Karpas-422 (cell line): ENCODE data around the gene PLEKHG2. TPM values are rescaled to one million over a fixed set of nuclear protein-coding genes. Genes with fewer than 3 reads are reported as not detected.

Source experiments
- DNase-seq: peaks from one replicate; pipeline ENCODE4 v3.0.0-alpha.2; 2015
- H2AFZ ChIP-seq: fragments of 200-600 bp; sonication (generic); 2 replicates; pipeline ENCODE4 v1.6.1; 2014; ENCODE audit warnings: antibody characterized with exemption, low read length, mixed read lengths
- H3K27ac ChIP-seq: fragments of 200-600 bp; sonication (generic); 2 replicates; pipeline ENCODE4 v1.5.1; 2014; ENCODE audit warnings: mild to moderate bottlenecking, low read length, moderate library complexity
- H3K27me3 ChIP-seq: fragments of 200-600 bp; sonication (generic); 2 replicates; pipeline ENCODE4 v1.6.1; 2014; ENCODE audit warnings: low read length, mixed read lengths
- H3K36me3 ChIP-seq: fragments of 200-600 bp; sonication (generic); 2 replicates; pipeline ENCODE4 v1.6.1; 2014; ENCODE audit warnings: low read length, mixed read lengths; ENCODE audit not compliant: insufficient read depth
- H3K4me1 ChIP-seq: fragments of 200-600 bp; sonication (generic); 2 replicates; pipeline ENCODE4 v1.6.1; 2014; ENCODE audit warnings: mild to moderate bottlenecking, low read length, mixed read lengths
- H3K4me2 ChIP-seq: fragments of 200-600 bp; sonication (generic); 2 replicates; pipeline ENCODE4 v1.6.1; 2014; ENCODE audit warnings: low read length, low read depth, mild to moderate bottlenecking; ENCODE audit not compliant: poor library complexity, severe bottlenecking
- H3K4me3 ChIP-seq: fragments of 200-600 bp; sonication (generic); 2 replicates; pipeline ENCODE4 v1.5.1; 2014; ENCODE audit warnings: mild to moderate bottlenecking, antibody characterized with exemption, low read length, mixed read lengths
- H3K79me2 ChIP-seq: fragments of 200-600 bp; sonication (generic); 2 replicates; pipeline ENCODE4 v1.6.1; 2014; ENCODE audit warnings: mild to moderate bottlenecking, low read length, mixed read lengths
- H3K9ac ChIP-seq: fragments of 200-600 bp; sonication (generic); 2 replicates; pipeline ENCODE4 v1.6.0; 2014; ENCODE audit warnings: low read length
- H3K9me2 ChIP-seq: fragments of 200-600 bp; sonication (generic), shearing (Covaris generic); replicated peaks from 2 replicates; pipeline ENCODE4 v1.6.0; 2014; ENCODE audit warnings: mild to moderate bottlenecking, low read length, moderate library complexity; ENCODE audit not compliant: insufficient read depth
- H3K9me3 ChIP-seq: fragments of 300-700, 200-600 bp; sonication (generic); 2 replicates; pipeline ENCODE4 v1.6.1; 2014; ENCODE audit warnings: low read length, mixed read lengths
- H4K20me1 ChIP-seq: fragments of 200-600 bp; sonication (generic); 2 replicates; pipeline ENCODE4 v1.6.1; 2014; ENCODE audit warnings: mild to moderate bottlenecking, antibody characterized with exemption, low read length, low read depth; ENCODE audit not compliant: insufficient read depth
- total RNA-seq: library from RNA; depleted of rRNA; stranded (reverse); fragments of >200 nt; shearing (Covaris generic); gene quantifications from 2 replicates; pipeline ENCODE4 v1.2.3, GENCODE V29; 2014; ENCODE audit warnings: low replicate concordance

PLEKHG2 gene
- total RNA-seq, 1 experiment from 2014 or later, result 19.0 TPM

DNA sequence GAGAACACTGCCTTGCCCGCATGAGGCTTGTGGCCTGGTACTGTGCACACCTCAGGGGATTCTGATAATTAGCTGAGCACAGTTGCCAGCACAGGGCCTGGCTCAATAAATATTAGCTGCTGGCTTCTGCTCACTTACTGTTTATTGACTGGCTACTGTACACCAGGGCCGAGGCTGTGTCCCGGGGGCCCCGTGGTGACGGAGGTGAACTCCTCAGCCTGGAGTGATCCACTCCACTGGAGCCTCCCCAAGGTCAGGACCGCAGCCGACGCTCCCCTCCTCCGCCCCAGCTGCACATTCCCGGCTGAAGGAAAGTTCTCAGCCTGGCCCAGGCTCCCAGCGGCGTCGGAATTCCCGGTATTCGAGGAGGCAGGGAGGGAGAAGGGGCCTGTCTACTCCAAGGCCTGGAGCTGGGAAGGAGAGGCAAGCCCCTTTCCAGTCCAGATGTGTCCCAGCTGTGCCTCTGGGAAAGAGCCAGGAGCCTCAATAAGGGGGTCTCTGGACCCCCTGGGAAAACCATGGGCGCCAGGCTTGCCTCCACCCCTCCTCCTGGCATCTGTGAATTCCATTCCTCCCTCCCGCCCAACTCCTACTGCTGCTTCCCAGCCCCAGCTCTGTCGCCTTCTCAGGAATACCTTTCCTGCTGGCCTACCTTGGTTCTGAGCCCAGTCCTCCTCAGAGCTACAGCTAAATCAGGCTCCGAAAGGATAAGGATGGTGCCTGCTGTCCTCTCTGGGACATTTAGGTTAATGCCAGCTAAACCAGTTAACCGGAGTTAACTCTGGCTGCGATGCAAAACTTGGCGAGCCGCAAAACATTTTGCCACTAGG is 16.0 kb downstream of the PLEKHG2 start:
- H3K4me3 ChIP-seq, result no peak overlapping the region
- H3K4me1 ChIP-seq, result peaks cover 1% of the 10 kb centered on the region
- no peak overlapping the region for H3K4me2 ChIP-seq
- no peaks in the 10 kb centered on the region for H3K9me3 ChIP-seq
- no peaks in the 10 kb centered on the region for H3K9me2 ChIP-seq
- H3K9ac ChIP-seq, result no peak overlapping the region
- DNase-seq, result peak; percentile 53
- peaks cover under 1% of the 10 kb centered on the region; the same call in 1 of the 2 replicates for H3K79me2 ChIP-seq
- H4K20me1 ChIP-seq, result peaks cover 5% of the 10 kb centered on the region
- no peak overlapping the region for H2AFZ ChIP-seq
- peaks cover 9% of the 10 kb centered on the region for H3K36me3 ChIP-seq
- no peaks in the 10 kb centered on the region for H3K27me3 ChIP-seq
- no peak overlapping the region for H3K27ac ChIP-seq

DNA sequence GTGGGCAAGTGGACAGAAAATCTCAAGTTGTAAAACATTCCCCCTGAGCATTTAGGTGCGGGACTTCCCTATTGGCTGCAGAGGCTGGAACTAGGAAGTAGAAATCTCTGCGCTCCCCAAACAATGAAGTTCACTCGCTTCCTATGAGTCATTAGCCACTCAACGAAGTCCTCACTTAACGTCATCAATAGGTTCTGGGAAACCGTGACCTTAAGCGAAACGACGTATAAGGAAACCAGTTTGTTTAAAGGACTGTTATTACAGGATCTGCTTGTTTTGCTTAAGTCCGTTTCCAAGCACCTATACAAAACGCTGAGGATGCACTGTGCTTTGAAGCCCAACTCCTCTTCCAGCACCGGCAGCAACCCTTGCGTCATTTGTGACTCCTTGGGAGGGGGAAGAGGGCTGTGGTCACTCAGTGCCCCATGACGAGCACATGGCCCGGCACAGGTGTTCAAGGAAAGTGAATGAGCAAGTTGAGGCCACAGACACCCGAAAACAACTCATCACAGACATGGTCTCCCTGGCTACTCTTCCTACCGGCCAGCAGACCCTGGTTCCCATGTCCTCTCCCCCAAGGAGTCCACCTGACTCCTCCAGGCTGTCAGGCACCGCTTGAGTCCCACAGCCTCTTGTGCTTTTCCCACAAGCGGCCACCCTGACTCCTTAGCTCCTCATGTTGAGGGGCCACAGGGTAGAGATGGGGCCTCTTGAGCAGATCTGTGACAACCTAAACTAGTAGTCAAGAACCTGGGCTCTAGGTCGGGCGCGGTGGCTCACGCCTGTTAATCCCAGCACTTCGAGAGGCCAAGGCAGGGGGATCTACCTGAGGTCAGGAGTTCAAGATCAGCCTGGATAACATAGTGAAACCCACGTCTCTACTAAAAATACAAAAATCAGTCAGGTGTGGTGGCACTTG is 18.5 kb downstream of the PLEKHG2 start:
- Histone ChIP-seq H3K27me3 (no peaks in the 10 kb centered on the region), H3K4me2 (no peak overlapping the region), H3K9me3 (no peaks in the 10 kb centered on the region), H3K27ac (peak overlapping the region; percentile 30), H4K20me1 (peaks cover 19% of the 10 kb centered on the region), H2AFZ (no peak overlapping the region), H3K4me3 (no peak overlapping the region), H3K79me2 (peaks cover 24% of the 10 kb centered on the region), H3K9ac (no peak overlapping the region), H3K36me3 (peaks cover 25% of the 10 kb centered on the region), H3K9me2 (no peaks in the 10 kb centered on the region), H3K4me1 (peaks cover 16% of the 10 kb centered on the region)
- peak; percentile 80 for DNase-seq

DNA sequence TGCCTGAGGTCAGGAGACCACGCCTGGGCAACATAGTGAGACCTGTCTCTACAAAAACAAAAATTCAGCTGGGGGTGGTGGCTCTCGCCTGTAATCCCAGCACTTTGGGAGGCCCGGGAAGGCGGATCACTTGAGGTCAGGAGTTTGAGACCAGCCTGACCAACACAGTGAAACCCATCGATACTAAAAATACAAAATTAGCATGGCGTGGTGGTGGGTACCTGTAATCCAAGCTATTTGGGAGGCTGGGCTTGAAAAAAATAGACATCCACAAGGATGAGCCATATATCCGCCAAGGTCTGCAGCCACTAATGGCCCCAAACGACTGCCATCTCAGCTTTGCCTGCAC is 20.2 kb downstream of the PLEKHG2 start:
- DNase-seq, result no peak
- Histone ChIP-seq H4K20me1 (peaks cover 19% of the 10 kb centered on the region), H3K4me3 (no peak overlapping the region), H3K36me3 (peaks cover 25% of the 10 kb centered on the region), H3K9me3 (no peaks in the 10 kb centered on the region), H2AFZ (no peak overlapping the region), H3K4me1 (peaks cover 24% of the 10 kb centered on the region), H3K9me2 (no peaks in the 10 kb centered on the region), H3K4me2 (no peak overlapping the region), H3K9ac (no peak overlapping the region), H3K27ac (no peak overlapping the region), H3K79me2 (peaks cover 29% of the 10 kb centered on the region), H3K27me3 (no peaks in the 10 kb centered on the region)

DNA sequence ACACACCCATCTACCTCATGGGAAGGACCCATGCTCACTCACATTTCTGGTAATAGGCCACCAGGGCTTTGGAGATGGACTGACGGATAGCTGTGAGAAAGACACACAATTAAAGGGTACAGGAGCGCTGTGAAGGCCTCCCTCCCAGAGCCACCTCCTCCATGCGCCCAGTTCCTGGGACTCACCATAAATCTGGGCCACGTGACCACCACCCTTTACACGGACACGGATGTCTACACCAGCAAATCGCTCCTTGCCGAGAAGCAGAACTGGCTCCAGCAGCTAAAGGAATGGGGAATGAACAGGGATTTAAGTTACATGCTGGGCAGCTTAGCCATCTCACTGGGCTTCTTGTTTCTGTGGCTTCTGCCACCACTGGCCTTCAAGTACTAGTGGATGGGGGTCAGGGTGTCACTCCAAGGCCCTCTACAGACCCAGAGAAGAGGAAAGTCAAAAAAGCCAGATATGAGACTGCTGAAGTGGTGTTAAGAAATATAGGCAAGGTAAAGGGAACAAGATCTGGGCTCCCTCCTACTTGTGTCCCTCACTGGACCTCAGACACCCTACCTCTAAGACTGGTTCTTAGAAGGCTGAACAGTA is 21.1 kb downstream of the PLEKHG2 start:
- peaks cover 19% of the 10 kb centered on the region for H4K20me1 ChIP-seq
- peaks cover 25% of the 10 kb centered on the region for H3K36me3 ChIP-seq
- H3K4me2 ChIP-seq, result peak overlapping the region; percentile 76
- peak overlapping the region; percentile 100; the same call in 1 of the 2 replicates for H3K9ac ChIP-seq
- H3K27me3 ChIP-seq, result no peaks in the 10 kb centered on the region
- peaks cover 29% of the 10 kb centered on the region for H3K79me2 ChIP-seq
- H3K4me1 ChIP-seq, result peaks cover 24% of the 10 kb centered on the region
- no peaks in the 10 kb centered on the region for H3K9me2 ChIP-seq
- no peak for DNase-seq
- H2AFZ ChIP-seq, result no peak overlapping the region
- H3K27ac ChIP-seq, result no peak overlapping the region; the same call in 1 of the 2 replicates
- 0 out of 2 replicates have a peak overlapping the region, but pooled peaks have one; percentile 99 for H3K4me3 ChIP-seq
- no peaks in the 10 kb centered on the region for H3K9me3 ChIP-seq

DNA sequence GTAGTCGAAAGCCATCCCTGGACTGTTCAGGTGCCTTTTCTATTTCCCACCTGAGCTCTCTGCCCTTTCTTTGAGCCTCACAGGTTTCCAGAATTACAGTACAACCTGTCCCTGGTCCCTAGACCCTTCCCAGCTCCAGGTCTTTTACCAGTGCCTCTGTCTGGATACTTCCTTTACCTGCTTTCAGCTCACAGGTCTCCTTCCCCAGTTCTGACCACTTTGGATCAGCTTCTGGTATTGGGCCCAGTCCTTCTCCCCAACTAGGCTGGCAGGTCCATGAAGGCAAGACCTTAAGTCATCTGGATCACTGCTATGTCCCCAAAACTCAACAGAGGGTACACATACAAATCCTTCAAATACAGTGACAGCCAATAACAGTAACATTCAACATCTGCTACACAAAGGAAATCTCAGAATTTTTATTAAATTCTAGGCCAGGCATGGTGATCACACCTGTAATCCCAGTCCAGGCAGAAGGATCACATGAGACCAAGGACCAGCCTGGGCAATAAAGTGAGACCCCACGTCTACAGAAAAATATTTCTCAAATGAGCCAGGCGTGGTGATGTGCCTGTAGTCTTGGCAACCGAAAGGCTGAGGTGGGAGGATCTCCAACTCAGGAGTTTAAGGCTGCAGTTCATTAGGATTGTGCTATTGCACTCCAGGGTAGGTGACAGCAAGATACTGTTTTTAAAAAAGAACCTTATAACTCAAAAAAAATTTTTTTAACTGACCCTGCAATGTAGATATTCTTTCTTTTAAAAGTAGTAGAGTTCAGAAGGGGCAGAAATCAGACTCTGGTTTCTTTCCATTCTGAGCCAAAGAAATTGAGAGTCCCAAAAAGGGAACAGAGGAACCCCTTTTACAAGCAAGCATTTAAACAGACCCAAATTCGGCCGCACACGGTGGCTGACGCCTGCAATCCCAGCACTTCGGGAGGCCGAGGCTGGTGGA is 21.9 kb downstream of the PLEKHG2 start:
- peaks cover 26% of the 10 kb centered on the region for H3K4me1 ChIP-seq
- peak overlapping the region; percentile 76 for H3K4me2 ChIP-seq
- H2AFZ ChIP-seq, result no peak overlapping the region
- peak overlapping the region; percentile 99 for H3K4me3 ChIP-seq
- H3K36me3 ChIP-seq, result peaks cover 25% of the 10 kb centered on the region
- DNase-seq, result no peak
- peak overlapping the region; percentile 83 for H3K27ac ChIP-seq
- H3K79me2 ChIP-seq, result peaks cover 29% of the 10 kb centered on the region
- H3K9me3 ChIP-seq, result no peaks in the 10 kb centered on the region
- peaks cover 19% of the 10 kb centered on the region for H4K20me1 ChIP-seq
- H3K9ac ChIP-seq, result peak overlapping the region; percentile 100
- no peaks in the 10 kb centered on the region for H3K9me2 ChIP-seq
- H3K27me3 ChIP-seq, result no peaks in the 10 kb centered on the region

DNA sequence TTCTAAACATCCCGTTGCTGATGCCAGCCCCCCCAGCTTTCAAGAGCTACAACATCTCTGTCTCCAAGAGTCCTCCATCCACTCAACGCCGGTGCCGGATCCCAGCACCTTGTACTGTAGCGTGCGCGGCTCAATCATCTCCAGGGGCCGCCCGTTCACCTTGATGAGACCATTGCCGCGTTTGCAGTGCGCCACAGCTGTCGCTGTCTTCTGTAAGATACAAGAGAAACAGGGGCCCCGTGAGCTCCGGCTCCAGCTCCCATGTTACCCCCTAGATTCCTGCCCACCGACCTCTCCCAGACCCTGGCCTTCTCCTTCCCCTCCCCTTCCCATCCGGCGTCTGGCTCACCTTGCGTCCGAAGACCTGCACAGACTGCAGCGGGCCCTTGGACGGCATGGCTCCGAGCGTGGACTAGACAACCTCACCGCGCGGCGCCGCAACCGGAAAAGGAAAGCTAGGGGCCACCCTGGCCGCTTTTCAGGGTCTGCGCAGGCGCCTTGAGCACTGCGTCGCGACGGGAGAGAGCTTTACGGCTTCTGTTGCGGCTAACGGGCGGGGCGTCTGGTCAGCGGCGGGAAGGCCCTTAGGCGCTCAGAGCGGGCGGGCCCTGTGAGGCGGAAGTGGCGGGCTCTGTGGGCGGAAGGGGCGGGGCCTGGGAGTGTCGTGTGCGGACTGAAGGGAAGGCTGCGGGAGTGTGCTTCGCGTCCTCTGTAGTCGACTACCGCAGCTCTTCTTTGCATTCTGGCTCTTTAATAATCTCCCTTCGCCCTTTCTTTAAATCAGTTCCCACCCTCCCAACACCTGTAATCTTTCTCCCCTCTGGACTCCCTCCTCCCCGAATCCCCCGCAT is 23.3 kb downstream of the PLEKHG2 start, which contains the start of gene RPS16:
Gene RPS16, minus strand, starts transcription at position 451 of the 851 bp plus-strand sequence. Its CDS starts 54 bp downstream, at position 397.
- peaks cover 19% of the 10 kb centered on the region for H4K20me1 ChIP-seq
- H3K27ac ChIP-seq, result peak within 1 kb of the TSS; percentile 90
- DNase-seq, result peak; percentile 100
- H3K4me2 ChIP-seq, result peak within 1 kb of the TSS; percentile 100
- peaks cover 29% of the 10 kb centered on the region for H3K79me2 ChIP-seq
- H2AFZ ChIP-seq, result no peak within 1 kb of the TSS
- peaks cover 40% of the 10 kb centered on the region for H3K4me1 ChIP-seq
- H3K36me3 ChIP-seq, result peaks cover 25% of the 10 kb centered on the region
- H3K27me3 ChIP-seq, result no peaks in the 10 kb centered on the region
- H3K4me3 ChIP-seq, result peak within 1 kb of the TSS; percentile 99
- peak within 1 kb of the TSS; percentile 100 for H3K9ac ChIP-seq
- H3K9me3 ChIP-seq, result no peaks in the 10 kb centered on the region
- H3K9me2 ChIP-seq, result no peaks in the 10 kb centered on the region

DNA sequence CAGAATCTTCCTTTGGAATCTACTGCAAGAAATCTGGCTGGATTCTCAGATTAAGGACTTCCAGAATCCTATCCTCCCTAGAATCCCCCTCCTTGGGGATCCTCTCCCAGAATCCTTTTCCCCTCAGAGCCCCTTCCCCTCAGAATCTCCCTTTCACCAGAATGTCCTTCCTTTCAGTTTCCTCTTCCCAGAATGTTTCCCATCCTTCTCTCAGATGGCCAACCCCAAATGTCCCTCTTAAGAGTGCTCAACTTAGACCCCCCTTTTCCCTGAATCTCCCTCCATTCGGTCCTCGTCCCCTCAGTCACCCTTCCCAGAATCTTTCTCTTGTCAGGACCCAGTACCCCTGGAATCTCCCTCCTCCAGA is 23.9 kb downstream of the PLEKHG2 start:
- Histone ChIP-seq H2AFZ (no peak overlapping the region), H3K27ac (peak overlapping the region; percentile 90), H3K36me3 (peaks cover 25% of the 10 kb centered on the region), H3K79me2 (peaks cover 29% of the 10 kb centered on the region), H3K9ac (peak overlapping the region; percentile 99), H3K27me3 (no peaks in the 10 kb centered on the region), H4K20me1 (peaks cover 19% of the 10 kb centered on the region), H3K4me2 (peak overlapping the region; percentile 100), H3K9me2 (no peaks in the 10 kb centered on the region), H3K4me3 (peak overlapping the region; percentile 99), H3K4me1 (peaks cover 46% of the 10 kb centered on the region), H3K9me3 (no peaks in the 10 kb centered on the region)
- no peak for DNase-seq
